Vagina (tissue), 2 donors: ENCODE measurements around the gene ATP6V1A.

Experiments used
- CTCF ChIP-seq, 3 experiments: fragments of 450-650 bp in 2 of 3; fragments of 200-600 bp in 1 of 3; sonication (generic) in 1 of 3; IDR thresholded peaks; one replicate each; pipeline ENCODE4 v1.5.1; 2017 to 2019; ENCODE audit warnings: antibody characterized with exemption in 3 of 3, mild to moderate bottlenecking in 2 of 3, moderate library complexity in 2 of 3
- POLR2A ChIP-seq, 2 donors: fragments of 450-650 bp; IDR thresholded peaks; one replicate each; pipeline ENCODE4 v1.6.1; 2017; ENCODE audit warnings: antibody characterized with exemption in 2 of 2, mild to moderate bottlenecking in 2 of 2, moderate library complexity in 2 of 2

- no peak for TF ChIP-seq CTCF (IDR thresholded peaks at IDR 0.05)
- no peak for TF ChIP-seq POLR2A (IDR thresholded peaks at IDR 0.05)
Measured at GRCh38 chr3:113698213-113698742, 48.6 kb upstream of the ATP6V1A start.
